ENCODE results near the gene COL6A1.

Gene COL6A1

GRCh38 chr21:45940621-45941337, 40.8 kb upstream of the COL6A1 start:
- Histone ChIP-seq H3K27ac (replicated peaks) (no peak overlapping the region), H3K27me3 (ENCODE audit: insufficient read depth, poor library complexity, severe bottlenecking) (no peaks in the 10 kb centered on the region), H3K4me3 (replicated peaks; ENCODE audit: insufficient read depth, low read length) (no peak overlapping the region)
- TF ChIP-seq CTCF (IDR thresholded peaks at IDR 0.05; ENCODE audit: insufficient read depth, low read length) (no peak), SPI1 (IDR thresholded peaks at IDR 0.05; ENCODE audit: borderline replicate concordance, low read depth) (no peak), GABPA (IDR thresholded peaks at IDR 0.05; ENCODE audit: low read depth) (no peak)
- DNase-seq (ENCODE audit: low read depth in 1 of 2, low spot score in 1 of 2): no peak

- H3K27me3 ChIP-seq (ENCODE audit: insufficient read depth, poor library complexity, severe bottlenecking): no peaks in the 10 kb centered on the region
- TF ChIP-seq SPI1 (IDR thresholded peaks at IDR 0.05; ENCODE audit: borderline replicate concordance, low read depth): no peak
- TF ChIP-seq GABPA (IDR thresholded peaks at IDR 0.05; ENCODE audit: low read depth): no peak
- no peak for TF ChIP-seq CTCF (IDR thresholded peaks at IDR 0.05; ENCODE audit: insufficient read depth, low read length)
- TF ChIP-seq REST (IDR thresholded peaks at IDR 0.05; ENCODE audit: insufficient replicate concordance, low read depth): no peak
- no peak for TF ChIP-seq POLR2AphosphoS5 (IDR thresholded peaks at IDR 0.05; ENCODE audit: low read depth)
- no peak for DNase-seq (ENCODE audit: low read depth in 1 of 2, low spot score in 1 of 2)
- no peak overlapping the region for H3K27ac ChIP-seq (replicated peaks)
- H3K4me3 ChIP-seq (replicated peaks; ENCODE audit: insufficient read depth, low read length): no peak overlapping the region
These were observed 40.2 kb upstream of the COL6A1 start for GRCh38 chr21:45941338-45941710.

- DNase-seq (ENCODE audit: low read depth in 1 of 2, low spot score in 1 of 2): no peak
- H3K4me3 ChIP-seq (replicated peaks; ENCODE audit: insufficient read depth, low read length): no peak overlapping the region
- TF ChIP-seq POLR2AphosphoS5 (IDR thresholded peaks at IDR 0.05; ENCODE audit: low read depth) (no peak), SPI1 (IDR thresholded peaks at IDR 0.05; ENCODE audit: borderline replicate concordance, low read depth) (no peak), CTCF (IDR thresholded peaks at IDR 0.05; ENCODE audit: insufficient read depth, low read length) (no peak), REST (IDR thresholded peaks at IDR 0.05; ENCODE audit: insufficient replicate concordance, low read depth) (no peak), GABPA (IDR thresholded peaks at IDR 0.05; ENCODE audit: low read depth) (no peak)
- H3K27ac ChIP-seq (replicated peaks): no peak overlapping the region
- no peaks in the 10 kb centered on the region for H3K27me3 ChIP-seq (ENCODE audit: insufficient read depth, poor library complexity, severe bottlenecking)
These were observed 39.6 kb upstream of the COL6A1 start for GRCh38 chr21:45941717-45942546.
